Body of pancreas (tissue), 4 donors: ENCODE results near the gene RNF222.
A peak's percentile ranks its signal among the peaks of the same experiment; 100 is the strongest.

Experiments used
- POLR2A ChIP-seq, 3 donors: fragments of 450-650 bp; IDR thresholded peaks; one replicate each; pipeline ENCODE4 v1.6.1; 2016; ENCODE audit warnings: antibody characterized with exemption in 3 of 3, mild to moderate bottlenecking in 2 of 3
- TF ChIP-seq, protein P1 (sequence below), 7 experiments: fragments of 450-650 bp in 4 of 7; fragments of 200-600 bp in 3 of 7; sonication (generic) in 3 of 7; IDR thresholded peaks; one replicate each; pipeline ENCODE4 v1.5.1; 2016 to 2019; ENCODE audit warnings: antibody characterized with exemption in 7 of 7

DNA sequence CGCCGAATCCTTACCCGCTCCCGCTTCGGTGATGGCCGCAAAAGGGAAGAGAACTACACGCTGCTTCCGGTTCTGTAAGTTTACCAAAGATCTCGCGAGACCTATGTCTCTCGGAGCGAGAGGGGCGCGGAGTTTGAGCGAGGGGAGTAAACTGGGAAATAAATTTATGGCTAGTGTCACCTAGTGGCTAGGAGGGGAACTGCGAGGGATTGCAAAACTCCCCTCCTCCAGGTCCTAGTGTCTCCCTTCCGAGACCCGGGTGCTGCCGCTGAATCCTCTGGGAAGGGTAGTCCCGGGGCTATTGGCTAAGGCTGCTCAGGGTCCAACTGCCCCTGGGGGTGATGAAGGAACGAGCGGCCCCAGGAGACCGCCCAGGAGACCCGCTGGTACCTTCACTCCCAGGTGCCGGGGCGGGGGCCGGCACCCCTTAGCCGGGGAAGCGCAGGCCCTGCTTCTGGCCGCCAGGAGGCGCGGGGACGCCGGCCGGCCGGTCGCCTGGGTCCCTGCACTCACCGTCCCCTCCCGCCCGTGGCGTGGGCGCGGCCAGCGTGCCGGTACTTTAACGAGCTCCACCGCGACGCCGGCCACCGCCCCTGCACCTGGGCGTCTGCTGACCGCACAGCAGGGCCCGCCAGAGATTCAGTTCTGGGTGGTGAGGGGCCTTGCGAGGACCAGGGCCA lies 14.3 kb downstream of the RNF222 start, which contains the start of gene RPL26:
- TF ChIP-seq, protein P1, sequence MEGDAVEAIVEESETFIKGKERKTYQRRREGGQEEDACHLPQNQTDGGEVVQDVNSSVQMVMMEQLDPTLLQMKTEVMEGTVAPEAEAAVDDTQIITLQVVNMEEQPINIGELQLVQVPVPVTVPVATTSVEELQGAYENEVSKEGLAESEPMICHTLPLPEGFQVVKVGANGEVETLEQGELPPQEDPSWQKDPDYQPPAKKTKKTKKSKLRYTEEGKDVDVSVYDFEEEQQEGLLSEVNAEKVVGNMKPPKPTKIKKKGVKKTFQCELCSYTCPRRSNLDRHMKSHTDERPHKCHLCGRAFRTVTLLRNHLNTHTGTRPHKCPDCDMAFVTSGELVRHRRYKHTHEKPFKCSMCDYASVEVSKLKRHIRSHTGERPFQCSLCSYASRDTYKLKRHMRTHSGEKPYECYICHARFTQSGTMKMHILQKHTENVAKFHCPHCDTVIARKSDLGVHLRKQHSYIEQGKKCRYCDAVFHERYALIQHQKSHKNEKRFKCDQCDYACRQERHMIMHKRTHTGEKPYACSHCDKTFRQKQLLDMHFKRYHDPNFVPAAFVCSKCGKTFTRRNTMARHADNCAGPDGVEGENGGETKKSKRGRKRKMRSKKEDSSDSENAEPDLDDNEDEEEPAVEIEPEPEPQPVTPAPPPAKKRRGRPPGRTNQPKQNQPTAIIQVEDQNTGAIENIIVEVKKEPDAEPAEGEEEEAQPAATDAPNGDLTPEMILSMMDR (IDR thresholded peaks at IDR 0.05), result peak; percentile 95 to 100 (median 99)
- peak; percentile 64 to 94 (median 93) for TF ChIP-seq POLR2A (IDR thresholded peaks at IDR 0.05)
